ENCODE data around the gene EML4.

GRCh38 chr2:42217914-42218313, 48.8 kb downstream of the EML4 start:
- TF ChIP-seq EZH2 (IDR thresholded peaks at IDR 0.05; ENCODE audit: low read length, unreplicated experiment) = no peak
- TF ChIP-seq, protein P1, sequence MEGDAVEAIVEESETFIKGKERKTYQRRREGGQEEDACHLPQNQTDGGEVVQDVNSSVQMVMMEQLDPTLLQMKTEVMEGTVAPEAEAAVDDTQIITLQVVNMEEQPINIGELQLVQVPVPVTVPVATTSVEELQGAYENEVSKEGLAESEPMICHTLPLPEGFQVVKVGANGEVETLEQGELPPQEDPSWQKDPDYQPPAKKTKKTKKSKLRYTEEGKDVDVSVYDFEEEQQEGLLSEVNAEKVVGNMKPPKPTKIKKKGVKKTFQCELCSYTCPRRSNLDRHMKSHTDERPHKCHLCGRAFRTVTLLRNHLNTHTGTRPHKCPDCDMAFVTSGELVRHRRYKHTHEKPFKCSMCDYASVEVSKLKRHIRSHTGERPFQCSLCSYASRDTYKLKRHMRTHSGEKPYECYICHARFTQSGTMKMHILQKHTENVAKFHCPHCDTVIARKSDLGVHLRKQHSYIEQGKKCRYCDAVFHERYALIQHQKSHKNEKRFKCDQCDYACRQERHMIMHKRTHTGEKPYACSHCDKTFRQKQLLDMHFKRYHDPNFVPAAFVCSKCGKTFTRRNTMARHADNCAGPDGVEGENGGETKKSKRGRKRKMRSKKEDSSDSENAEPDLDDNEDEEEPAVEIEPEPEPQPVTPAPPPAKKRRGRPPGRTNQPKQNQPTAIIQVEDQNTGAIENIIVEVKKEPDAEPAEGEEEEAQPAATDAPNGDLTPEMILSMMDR (conservative IDR thresholded peaks at IDR 0.05; ENCODE audit: low read depth, low read length) = no peak
